ENCODE results near the gene RPL34. TPM values are rescaled to one million over a fixed set of nuclear protein-coding genes. Genes with fewer than 3 reads are reported as not detected.

Gene RPL34
- total and polyA plus RNA-seq, 4 donors, result 735 to 5,853 (median 1,671) TPM

DNA sequence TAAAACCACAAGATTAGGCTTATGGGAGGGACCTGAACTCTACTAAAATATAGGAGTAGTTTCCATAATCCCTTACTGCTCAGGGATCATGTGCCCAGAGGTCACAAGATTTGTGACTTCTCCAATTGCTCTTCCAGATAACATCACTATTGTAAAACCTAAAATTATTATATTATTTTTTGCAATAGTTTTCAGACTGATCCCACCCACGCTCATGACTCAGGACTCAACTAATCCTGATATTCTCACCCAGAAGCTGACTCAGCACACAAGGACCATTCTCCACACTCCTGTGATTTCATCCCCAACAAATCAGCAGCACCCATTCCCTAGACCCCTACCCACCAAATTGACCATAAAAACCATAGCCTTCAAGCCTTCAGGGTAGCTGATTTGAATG lies 24.0 kb upstream of the RPL34 start:
- no peaks in the 10 kb centered on the region for H3K27me3 ChIP-seq (ENCODE audit: control insufficient read depth in 3 of 3, insufficient read depth in 3 of 3, low read length in 2 of 3)
- no peak overlapping the region for H3K27ac ChIP-seq (ENCODE audit: low read depth in 1 of 2, low read length in 1 of 2)
- 96 to 100% methylated on average over 1 of the region's 1 CpG for WGBS, 2 donors
- no peaks in the 10 kb centered on the region for H3K4me1 ChIP-seq (ENCODE audit: control insufficient read depth in 5 of 5, insufficient read depth in 5 of 5, low read length in 5 of 5)
- TF ChIP-seq, protein P1, sequence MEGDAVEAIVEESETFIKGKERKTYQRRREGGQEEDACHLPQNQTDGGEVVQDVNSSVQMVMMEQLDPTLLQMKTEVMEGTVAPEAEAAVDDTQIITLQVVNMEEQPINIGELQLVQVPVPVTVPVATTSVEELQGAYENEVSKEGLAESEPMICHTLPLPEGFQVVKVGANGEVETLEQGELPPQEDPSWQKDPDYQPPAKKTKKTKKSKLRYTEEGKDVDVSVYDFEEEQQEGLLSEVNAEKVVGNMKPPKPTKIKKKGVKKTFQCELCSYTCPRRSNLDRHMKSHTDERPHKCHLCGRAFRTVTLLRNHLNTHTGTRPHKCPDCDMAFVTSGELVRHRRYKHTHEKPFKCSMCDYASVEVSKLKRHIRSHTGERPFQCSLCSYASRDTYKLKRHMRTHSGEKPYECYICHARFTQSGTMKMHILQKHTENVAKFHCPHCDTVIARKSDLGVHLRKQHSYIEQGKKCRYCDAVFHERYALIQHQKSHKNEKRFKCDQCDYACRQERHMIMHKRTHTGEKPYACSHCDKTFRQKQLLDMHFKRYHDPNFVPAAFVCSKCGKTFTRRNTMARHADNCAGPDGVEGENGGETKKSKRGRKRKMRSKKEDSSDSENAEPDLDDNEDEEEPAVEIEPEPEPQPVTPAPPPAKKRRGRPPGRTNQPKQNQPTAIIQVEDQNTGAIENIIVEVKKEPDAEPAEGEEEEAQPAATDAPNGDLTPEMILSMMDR (IDR thresholded peaks at IDR 0.05; ENCODE audit: control extremely low read depth, extremely low read depth), result no peak
- no peak overlapping the region for H3K9ac ChIP-seq (ENCODE audit: insufficient read depth in 1 of 2, low read length in 2 of 2)
- no peak overlapping the region for H3K4me3 ChIP-seq
- H3K9me3 ChIP-seq (ENCODE audit: control insufficient read depth in 4 of 4, insufficient read depth in 3 of 4, low read length in 3 of 4), result no peaks in the 10 kb centered on the region
- DNase-seq, result no peak
- no peak for ATAC-seq (ENCODE audit: insufficient read depth, low FRiP score)
- peaks cover 0 to 2% (median 0%) of the 10 kb centered on the region in 4 donors for H3K36me3 ChIP-seq (ENCODE audit: control insufficient read depth in 4 of 4, insufficient read depth in 4 of 4, low read length in 4 of 4)

DNA sequence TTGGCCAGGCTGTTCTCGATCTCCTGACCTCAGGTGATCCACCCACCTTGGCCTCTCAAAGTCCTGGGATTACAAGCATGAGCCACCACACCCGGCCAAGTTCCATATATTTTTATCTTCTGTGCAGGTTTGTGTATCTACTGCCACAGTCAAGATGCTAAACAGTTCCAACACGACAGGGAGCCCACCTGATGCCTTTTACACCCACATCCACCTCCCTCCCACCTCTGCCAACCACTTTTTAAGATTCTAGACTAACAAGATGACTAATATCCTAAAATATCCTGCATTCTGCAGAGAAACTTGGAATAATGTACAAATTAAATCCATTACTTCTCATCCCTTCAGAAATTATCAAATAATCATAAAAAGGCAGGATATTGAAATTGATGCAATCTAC lies 19.3 kb upstream of the RPL34 start:
- Histone ChIP-seq H3K4me3 (no peak overlapping the region), H3K9me3 (ENCODE audit: control insufficient read depth in 4 of 4, insufficient read depth in 3 of 4, low read length in 3 of 4) (no peaks in the 10 kb centered on the region), H3K27ac (ENCODE audit: low read depth in 1 of 2, low read length in 1 of 2) (no peak overlapping the region), H3K4me1 (ENCODE audit: control insufficient read depth in 5 of 5, insufficient read depth in 5 of 5, low read length in 5 of 5) (peaks cover 0 to 1% (median 0%) of the 10 kb centered on the region in 5 donors), H3K36me3 (ENCODE audit: control insufficient read depth in 4 of 4, insufficient read depth in 4 of 4, low read length in 4 of 4) (no peaks in the 10 kb centered on the region), H3K27me3 (ENCODE audit: control insufficient read depth in 3 of 3, insufficient read depth in 3 of 3, low read length in 2 of 3) (no peaks in the 10 kb centered on the region), H3K9ac (ENCODE audit: insufficient read depth in 1 of 2, low read length in 2 of 2) (no peak overlapping the region)
- DNase-seq, result no peak
- no peak for ATAC-seq (ENCODE audit: insufficient read depth, low FRiP score)
- 85 to 90% methylated on average over 3 of the region's 3 CpGs for WGBS, 2 donors
- TF ChIP-seq, protein P1 (IDR thresholded peaks at IDR 0.05; ENCODE audit: control extremely low read depth, extremely low read depth), result no peak

DNA sequence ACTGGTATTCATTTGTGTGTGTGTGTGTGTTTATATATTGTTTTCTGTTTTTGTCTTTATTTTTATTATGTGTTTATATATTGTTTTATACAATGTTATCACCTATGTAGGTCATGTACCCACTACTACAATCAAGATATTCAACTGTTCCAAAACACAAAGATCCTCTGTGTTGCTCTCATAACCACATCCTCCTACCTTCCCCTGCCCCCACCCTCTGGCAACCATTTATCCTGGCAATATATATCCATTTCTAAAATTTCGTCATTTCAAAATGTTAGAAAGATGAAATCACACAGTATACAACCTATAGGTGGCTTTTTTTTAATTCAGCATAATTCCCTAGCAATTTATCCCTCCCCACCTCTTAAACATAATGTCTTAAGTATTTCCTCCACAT lies 18.8 kb upstream of the RPL34 start:
- no peak for DNase-seq
- Histone ChIP-seq H3K9ac (ENCODE audit: insufficient read depth in 1 of 2, low read length in 2 of 2) (no peak overlapping the region), H3K36me3 (ENCODE audit: control insufficient read depth in 4 of 4, insufficient read depth in 4 of 4, low read length in 4 of 4) (no peaks in the 10 kb centered on the region), H3K4me3 (no peak overlapping the region), H3K9me3 (ENCODE audit: control insufficient read depth in 4 of 4, insufficient read depth in 3 of 4, low read length in 3 of 4) (no peaks in the 10 kb centered on the region), H3K27me3 (ENCODE audit: control insufficient read depth in 3 of 3, insufficient read depth in 3 of 3, low read length in 2 of 3) (no peaks in the 10 kb centered on the region), H3K27ac (ENCODE audit: low read depth in 1 of 2, low read length in 1 of 2) (no peak overlapping the region), H3K4me1 (ENCODE audit: control insufficient read depth in 5 of 5, insufficient read depth in 5 of 5, low read length in 5 of 5) (peaks cover 0 to 1% (median 0%) of the 10 kb centered on the region in 5 donors)
- TF ChIP-seq, protein P1 (IDR thresholded peaks at IDR 0.05; ENCODE audit: control extremely low read depth, extremely low read depth), result no peak
- ATAC-seq (ENCODE audit: insufficient read depth, low FRiP score), result no peak
- WGBS, 2 donors, result 76 to 84% methylated on average over 1 of the region's 1 CpG

DNA sequence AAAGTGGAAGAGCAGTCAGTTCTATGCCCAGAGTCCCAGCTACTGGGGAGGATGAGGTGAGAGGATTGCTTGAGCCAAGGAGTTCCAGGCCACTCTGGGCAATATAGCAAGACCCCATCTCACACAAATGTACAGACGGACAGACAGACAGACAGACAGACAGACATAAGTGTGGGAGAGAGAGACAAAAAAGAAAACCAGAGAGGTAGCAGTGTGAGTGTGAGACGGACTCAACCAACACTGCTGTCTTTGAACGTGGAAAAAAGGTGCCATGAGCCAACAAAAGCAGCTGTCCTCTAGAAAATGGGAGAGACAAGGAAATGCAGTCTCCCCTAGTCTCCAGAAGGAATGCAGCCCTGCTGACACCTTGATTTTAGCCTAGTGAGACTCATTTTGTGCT lies 18.2 kb upstream of the RPL34 start:
- TF ChIP-seq, protein P1 (IDR thresholded peaks at IDR 0.05; ENCODE audit: control extremely low read depth, extremely low read depth), result no peak
- Histone ChIP-seq H3K9me3 (ENCODE audit: control insufficient read depth in 4 of 4, insufficient read depth in 3 of 4, low read length in 3 of 4) (no peaks in the 10 kb centered on the region), H3K4me3 (no peak overlapping the region), H3K4me1 (ENCODE audit: control insufficient read depth in 5 of 5, insufficient read depth in 5 of 5, low read length in 5 of 5) (peaks cover 0 to 1% (median 0%) of the 10 kb centered on the region in 5 donors), H3K27me3 (ENCODE audit: control insufficient read depth in 3 of 3, insufficient read depth in 3 of 3, low read length in 2 of 3) (no peaks in the 10 kb centered on the region), H3K36me3 (ENCODE audit: control insufficient read depth in 4 of 4, insufficient read depth in 4 of 4, low read length in 4 of 4) (no peaks in the 10 kb centered on the region), H3K27ac (ENCODE audit: low read depth in 1 of 2, low read length in 1 of 2) (no peak overlapping the region), H3K9ac (ENCODE audit: insufficient read depth in 1 of 2, low read length in 2 of 2) (no peak overlapping the region)
- DNase-seq (no peak), ATAC-seq (ENCODE audit: insufficient read depth, low FRiP score) (no peak)
- WGBS, 2 donors, result 85 to 90% methylated on average over 3 of the region's 3 CpGs

All from lung (tissue), 12 donors.